Lower leg skin (tissue), 4 donors: ENCODE results near the gene EVI2A. TPM values are rescaled to one million over a fixed set of nuclear protein-coding genes. Genes with fewer than 3 reads are reported as not detected.
"Not testable (repeated sequence)": the region's sequence is repeated elsewhere in the genome, so short reads cannot be mapped to it uniquely, and the experiment has no call there.

Source experiments
- DNase-seq, 2 donors: peaks; one replicate each; pipeline ENCODE4 v3.0.0-alpha.2; 2019; ENCODE audit warnings: low spot score in 2 of 2
- H3K4me3 ChIP-seq: fragments of 200-600 bp; sonication (generic); 2 replicates; pipeline ENCODE4 v1.5.1; 2017; ENCODE audit warnings: mild to moderate bottlenecking, low read depth; ENCODE audit not compliant: poor library complexity, severe bottlenecking
- CTCF ChIP-seq, 3 donors: fragments of 450-650 bp; IDR thresholded peaks; one replicate each; pipeline ENCODE4 v1.5.1; 2016; ENCODE audit warnings: antibody characterized with exemption in 3 of 3, mild to moderate bottlenecking in 3 of 3, moderate library complexity in 2 of 3
- POLR2A ChIP-seq, 2 donors: fragments of 450-650 bp; IDR thresholded peaks; one replicate each; pipeline ENCODE4 v1.6.1; 2016 to 2017; ENCODE audit warnings: antibody characterized with exemption in 2 of 2, mild to moderate bottlenecking in 1 of 2, moderate library complexity in 1 of 2
- WGBS, 2 donors: methylation state at CpG; one replicate each; pipeline ENCODE4 v1.1.5; 2018; 5-methylcytosine and 5-hydroxymethylcytosine counted together
- intact Hi-C: fragments of 100-400 bp; cut with DNase I; formaldehyde crosslinking; loops from one replicate; pipeline ENCODE4 v1.15.0; 2023; ENCODE audit warnings: low total_unique reads
- total RNA-seq, 4 donors: library from RNA; depleted of rRNA; stranded (reverse); fragments of >200 nt; gene quantifications; one replicate each; pipeline ENCODE4 v1.1.0, GENCODE V29; 2016

EVI2A gene
- total RNA-seq, 4 donors from 2014 or later = 1.2 to 4.0 (median 2.0) TPM

DNA sequence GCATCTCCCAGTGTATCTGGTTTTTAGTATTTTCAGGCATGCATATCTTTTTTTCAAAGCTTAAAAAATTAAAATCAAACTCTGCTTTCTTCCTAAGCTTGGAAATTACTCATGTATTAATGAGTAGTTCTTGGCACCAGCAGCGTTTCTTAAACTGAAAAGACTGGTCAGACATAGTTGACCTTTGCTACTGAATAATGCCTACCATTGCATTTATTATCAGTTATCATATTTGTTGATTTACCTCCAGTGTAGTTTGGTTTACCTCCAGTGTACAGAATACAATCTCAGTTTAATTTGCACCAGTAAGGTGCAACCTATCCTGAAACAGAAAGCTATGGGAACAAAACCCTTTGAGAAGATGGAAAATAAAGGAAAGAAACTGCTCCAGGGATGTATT is 34.5 kb upstream of the EVI2A start:
- 54 to 69% methylated on average over 1 of the region's 1 CpG for WGBS, 2 donors
- intact Hi-C loops = no loop called here
- no peak for DNase-seq
- no peak overlapping the region for H3K4me3 ChIP-seq
- no peak for TF ChIP-seq POLR2A (IDR thresholded peaks at IDR 0.05)
- TF ChIP-seq CTCF (IDR thresholded peaks at IDR 0.05) = no peak

DNA sequence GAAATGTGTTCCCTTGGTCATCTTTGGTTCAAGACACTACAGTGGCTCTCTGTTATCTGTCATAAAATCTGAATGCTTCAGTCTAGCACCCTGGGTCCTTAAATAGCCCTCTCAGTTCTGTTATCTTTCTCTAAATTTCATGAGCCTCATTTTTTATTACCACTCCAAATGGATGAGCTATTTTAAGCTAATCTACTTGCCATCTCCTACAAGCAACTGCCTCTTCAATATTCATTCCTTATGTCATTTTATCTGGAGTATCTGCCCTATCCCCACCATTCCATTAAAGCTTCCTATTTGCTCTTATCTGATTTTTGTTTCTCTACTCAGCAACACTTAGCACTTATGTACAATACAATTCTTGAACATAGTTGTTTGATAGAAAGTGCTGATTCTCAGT is 28.0 kb upstream of the EVI2A start:
- intact Hi-C loops = no loop called here
- DNase-seq = no peak
- H3K4me3 ChIP-seq = no peak overlapping the region
- TF ChIP-seq CTCF (IDR thresholded peaks at IDR 0.05) (no peak), POLR2A (IDR thresholded peaks at IDR 0.05) (no peak)

DNA sequence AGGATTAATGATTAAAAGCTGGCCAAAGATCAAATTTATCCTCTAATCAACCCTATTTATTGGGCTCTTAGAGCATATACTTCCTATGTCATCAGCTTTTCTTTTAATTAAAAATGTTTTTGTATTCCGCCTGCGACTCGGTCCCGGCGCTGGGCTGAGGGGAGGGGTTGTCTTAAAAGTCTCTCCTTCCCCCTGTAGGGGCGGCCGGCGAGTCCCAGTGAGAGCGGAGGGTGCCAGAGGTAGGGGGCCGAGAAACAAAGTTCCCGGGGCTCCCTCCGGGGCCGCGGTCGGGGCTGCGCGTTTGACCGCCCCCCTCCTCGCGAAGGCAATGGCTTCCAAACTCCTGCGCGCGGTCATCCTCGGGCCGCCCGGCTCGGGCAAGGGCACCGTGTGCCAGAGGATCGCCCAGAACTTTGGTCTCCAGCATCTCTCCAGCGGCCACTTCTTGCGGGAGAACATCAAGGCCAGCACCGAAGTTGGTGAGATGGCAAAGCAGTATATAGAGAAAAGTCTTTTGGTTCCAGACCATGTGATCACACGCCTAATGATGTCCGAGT is 23.8 kb upstream of the EVI2A start:
- intact Hi-C loops, H3K4me3 ChIP-seq, DNase-seq: not testable (repeated sequence)
- 93 to 96% methylated on average over 13 to 16 of the region's 34 CpGs for WGBS, 2 donors

GRCh38 chr17:31339906-31340661 is 18.7 kb upstream of the EVI2A start:
- no peak overlapping the region for H3K4me3 ChIP-seq
- 84 to 88% methylated on average over 6 of the region's 6 CpGs for WGBS, 2 donors
- intact Hi-C loops = no loop called here
- no peak for DNase-seq
- TF ChIP-seq CTCF (IDR thresholded peaks at IDR 0.05) = no peak
- no peak for TF ChIP-seq POLR2A (IDR thresholded peaks at IDR 0.05)

- DNase-seq = no peak
- intact Hi-C loops = no loop called here
- TF ChIP-seq CTCF (IDR thresholded peaks at IDR 0.05) (no peak), POLR2A (IDR thresholded peaks at IDR 0.05) (no peak)
- H3K4me3 ChIP-seq = no peak overlapping the region
Measured at GRCh38 chr17:31329221-31329620, 7.8 kb upstream of the EVI2A start.

DNA sequence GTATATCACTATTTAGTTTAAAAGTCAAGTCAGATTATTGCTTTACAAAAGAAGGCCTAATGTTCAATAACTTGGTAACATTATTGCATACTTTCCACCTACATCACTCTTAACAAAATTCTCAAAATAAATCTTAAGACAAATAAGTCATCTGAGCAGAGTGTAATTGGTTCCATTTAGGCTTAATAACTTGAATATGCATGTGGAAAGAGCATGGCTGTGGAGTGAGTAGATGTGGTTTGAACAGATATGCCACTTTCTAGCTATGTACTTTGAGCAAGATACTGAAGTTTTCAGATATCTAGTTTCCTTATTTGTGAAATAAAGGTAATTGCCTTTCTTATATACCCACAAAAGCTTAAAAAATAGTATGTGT is 6.7 kb upstream of the EVI2A start:
- TF ChIP-seq CTCF (IDR thresholded peaks at IDR 0.05) = no peak
- TF ChIP-seq POLR2A (IDR thresholded peaks at IDR 0.05) = no peak
- DNase-seq = no peak
- intact Hi-C loops = no loop called here
- H3K4me3 ChIP-seq = no peak overlapping the region
